IgD-negative memory B cell (primary cell): ENCODE results near the gene ZNF341. TPM values are rescaled to one million over a fixed set of nuclear protein-coding genes. Genes with fewer than 3 reads are reported as not detected.

ENCODE experiments used
- H3K27ac Mint-ChIP-seq, 3 donors: one replicate each; pipeline ENCODE4 v1.8.0; 2020 to 2022; ENCODE audit warnings: mild to moderate bottlenecking in 3 of 3, mixed read lengths in 3 of 3, moderate library complexity in 1 of 3
- H3K27me3 Mint-ChIP-seq: one replicate; pipeline ENCODE4 v1.8.0; 2021; ENCODE audit warnings: mixed read lengths
- H3K36me3 Mint-ChIP-seq: one replicate; pipeline ENCODE4 v1.8.0; 2020; ENCODE audit warnings: mild to moderate bottlenecking, mixed read lengths
- H3K4me1 Mint-ChIP-seq, 3 donors: one replicate each; pipeline ENCODE4 v1.8.0; 2020 to 2022; ENCODE audit warnings: mixed read lengths in 3 of 3, mild to moderate bottlenecking in 1 of 3
- H3K4me3 Mint-ChIP-seq, 4 donors: one replicate each; pipeline ENCODE4 v1.8.0; 2020 to 2022; ENCODE audit warnings: mild to moderate bottlenecking in 4 of 4, mixed read lengths in 4 of 4, moderate library complexity in 3 of 4
- H3K9me3 Mint-ChIP-seq, 3 donors: one replicate each; pipeline ENCODE4 v1.8.0; 2020 to 2021; ENCODE audit warnings: mixed read lengths in 3 of 3, mild to moderate bottlenecking in 1 of 3
- polyA plus RNA-seq: library from polyadenylated mRNA; unstranded; fragments of 300-500 nt; fragmentation: Illumina TruSeq; gene quantifications from one replicate; pipeline ENCODE4 v1.2.3, GENCODE V29; 2021

ZNF341 gene
- 5.7 TPM for polyA plus RNA-seq

- Mint-ChIP-seq H3K9me3 (peaks cover under 1 to 6% (median 2%) of the 10 kb centered on the region in 3 donors), H3K4me3 (peak within 1 kb of the TSS; percentile 86 to 94 (median 92)), H3K36me3 (peaks cover 5% of the 10 kb centered on the region), H3K27ac (peak within 1 kb of the TSS; percentile 63 to 95 (median 83)), H3K27me3 (no peaks in the 10 kb centered on the region), H3K4me1 (peaks cover 13 to 19% (median 14%) of the 10 kb centered on the region in 3 donors)
Measured at GRCh38 chr20:33731693-33732165, at the start of gene ZNF341. Gene ZNF341 (plus strand): TSS chr20:33731996. CDS start chr20:33732022, 26 bp downstream.

- Mint-ChIP-seq H3K4me1 (peaks cover 19 to 25% (median 20%) of the 10 kb centered on the region in 3 donors), H3K36me3 (peaks cover 2% of the 10 kb centered on the region), H3K4me3 (peak overlapping the region; percentile 42 to 94 (median 91)), H3K27ac (peak overlapping the region; percentile 86 to 94 (median 92)), H3K27me3 (no peaks in the 10 kb centered on the region), H3K9me3 (no peaks in the 10 kb centered on the region)
Measured at GRCh38 chr20:33684533-33685327, 47.1 kb upstream of the ZNF341 start.

- Mint-ChIP-seq H3K4me3 (peak overlapping the region; percentile 81 to 94 (median 91)), H3K9me3 (no peaks in the 10 kb centered on the region), H3K36me3 (peaks cover 2% of the 10 kb centered on the region), H3K27ac (peak overlapping the region; percentile 86 to 94 (median 92)), H3K4me1 (peaks cover 16 to 22% (median 18%) of the 10 kb centered on the region in 3 donors), H3K27me3 (no peaks in the 10 kb centered on the region)
Measured at GRCh38 chr20:33685328-33686099, 46.3 kb upstream of the ZNF341 start.

- Mint-ChIP-seq H3K36me3 (peaks cover 2% of the 10 kb centered on the region), H3K27ac (peak within 1 kb of the TSS; percentile 88 to 94 (median 92)), H3K9me3 (no peaks in the 10 kb centered on the region), H3K4me3 (peak within 1 kb of the TSS; percentile 81 to 94 (median 92)), H3K27me3 (no peaks in the 10 kb centered on the region), H3K4me1 (peaks cover 9 to 20% (median 14%) of the 10 kb centered on the region in 3 donors)
Measured at GRCh38 chr20:33686100-33686983, 45.5 kb upstream of the ZNF341 start, which contains the start of gene E2F1. Gene E2F1 (minus strand): TSS chr20:33686385. CDS start chr20:33686264, 121 bp downstream.

- no peaks in the 10 kb centered on the region for H3K9me3 Mint-ChIP-seq
- peak overlapping the region; percentile 16 to 88 (median 76) for H3K27ac Mint-ChIP-seq
- H3K27me3 Mint-ChIP-seq: no peaks in the 10 kb centered on the region
- peaks cover 9 to 18% (median 13%) of the 10 kb centered on the region in 3 donors for H3K4me1 Mint-ChIP-seq
- H3K4me3 Mint-ChIP-seq: peak overlapping the region; percentile 60 to 93 (median 80)
- H3K36me3 Mint-ChIP-seq: peaks cover 2% of the 10 kb centered on the region
Measured at GRCh38 chr20:33686984-33687366, 44.8 kb upstream of the ZNF341 start.

GRCh38 chr20:33687370-33687915 is 44.4 kb upstream of the ZNF341 start:
- peaks cover 2% of the 10 kb centered on the region for H3K36me3 Mint-ChIP-seq
- H3K9me3 Mint-ChIP-seq: no peaks in the 10 kb centered on the region
- H3K4me3 Mint-ChIP-seq: peak overlapping the region in 2 of 4 donors; percentile 37 to 60
- peak overlapping the region in 2 of 3 donors; percentile 59 to 76 for H3K27ac Mint-ChIP-seq
- H3K27me3 Mint-ChIP-seq: no peaks in the 10 kb centered on the region
- peaks cover 9 to 18% (median 13%) of the 10 kb centered on the region in 3 donors for H3K4me1 Mint-ChIP-seq

GRCh38 chr20:33687993-33688937 is 43.5 kb upstream of the ZNF341 start:
- Mint-ChIP-seq H3K27me3 (no peaks in the 10 kb centered on the region), H3K27ac (peak overlapping the region in 1 of 3 donors; percentile 75), H3K36me3 (peaks cover 2% of the 10 kb centered on the region), H3K9me3 (no peaks in the 10 kb centered on the region), H3K4me3 (peak overlapping the region in 2 of 4 donors; percentile 9 to 60), H3K4me1 (peaks cover 6 to 18% (median 13%) of the 10 kb centered on the region in 3 donors)

GRCh38 chr20:33688938-33689424 is 42.8 kb upstream of the ZNF341 start:
- Mint-ChIP-seq H3K9me3 (no peaks in the 10 kb centered on the region), H3K4me1 (peaks cover 6 to 18% (median 13%) of the 10 kb centered on the region in 3 donors), H3K27ac (peak overlapping the region in 1 of 3 donors; percentile 75), H3K36me3 (peaks cover 2% of the 10 kb centered on the region), H3K27me3 (no peaks in the 10 kb centered on the region), H3K4me3 (peak overlapping the region in 1 of 4 donors; percentile 9)

GRCh38 chr20:33689493-33689892 is 42.3 kb upstream of the ZNF341 start:
- H3K9me3 Mint-ChIP-seq: no peaks in the 10 kb centered on the region
- peaks cover 2% of the 10 kb centered on the region for H3K36me3 Mint-ChIP-seq
- no peak overlapping the region for H3K4me3 Mint-ChIP-seq
- peaks cover 6 to 16% (median 10%) of the 10 kb centered on the region in 3 donors for H3K4me1 Mint-ChIP-seq
- H3K27me3 Mint-ChIP-seq: no peaks in the 10 kb centered on the region
- peak overlapping the region in 1 of 3 donors; percentile 42 for H3K27ac Mint-ChIP-seq

- peaks cover 5 to 12% (median 6%) of the 10 kb centered on the region in 3 donors for H3K4me1 Mint-ChIP-seq
- H3K27me3 Mint-ChIP-seq: no peaks in the 10 kb centered on the region
- H3K27ac Mint-ChIP-seq: peak overlapping the region in 1 of 3 donors; percentile 42
- no peaks in the 10 kb centered on the region for H3K9me3 Mint-ChIP-seq
- H3K4me3 Mint-ChIP-seq: no peak overlapping the region
- peaks cover under 1% of the 10 kb centered on the region for H3K36me3 Mint-ChIP-seq
Measured at GRCh38 chr20:33689973-33690372, 41.8 kb upstream of the ZNF341 start.

GRCh38 chr20:33693289-33693688 is 38.5 kb upstream of the ZNF341 start:
- Mint-ChIP-seq H3K27ac (no peak overlapping the region), H3K9me3 (no peaks in the 10 kb centered on the region), H3K4me3 (no peak overlapping the region)

GRCh38 chr20:33693741-33694638 is 37.8 kb upstream of the ZNF341 start:
- H3K4me1 Mint-ChIP-seq: peaks cover 0 to 2% (median 2%) of the 10 kb centered on the region in 3 donors
- H3K27me3 Mint-ChIP-seq: no peaks in the 10 kb centered on the region
- H3K36me3 Mint-ChIP-seq: no peaks in the 10 kb centered on the region
- H3K4me3 Mint-ChIP-seq: no peak overlapping the region
- H3K9me3 Mint-ChIP-seq: no peaks in the 10 kb centered on the region
- peak overlapping the region in 1 of 3 donors; percentile 39 for H3K27ac Mint-ChIP-seq

More at GRCh38 chr20:33693289-33693688, 38.5 kb upstream of the ZNF341 start:
- no peaks in the 10 kb centered on the region for H3K36me3 Mint-ChIP-seq
- peaks cover 0 to 2% (median 2%) of the 10 kb centered on the region in 3 donors for H3K4me1 Mint-ChIP-seq
- H3K27me3 Mint-ChIP-seq: no peaks in the 10 kb centered on the region
